ENCODE data around the gene FHOD3.
"Not testable (repeated sequence)": the region's sequence is repeated elsewhere in the genome, so short reads cannot be mapped to it uniquely, and the experiment has no call there.

FHOD3 gene

GRCh38 chr18:36459786-36460185 is 162.3 kb downstream of the FHOD3 start:
- H3K4me1 Mint-ChIP-seq, result peaks cover 62% of the 10 kb centered on the region
- H3K27ac Mint-ChIP-seq, result peak overlapping the region; percentile 22
- H3K36me3 Mint-ChIP-seq (ENCODE audit: low read depth), result no peaks in the 10 kb centered on the region
- H3K27me3 Mint-ChIP-seq (ENCODE audit: low read depth, poor library complexity), result no peaks in the 10 kb centered on the region
- DNase-seq, result no peak
- H3K9me3 Mint-ChIP-seq, result no peaks in the 10 kb centered on the region
- TF ChIP-seq CTCF (IDR thresholded peaks at IDR 0.05), result no peak
- H3K4me3 Mint-ChIP-seq, result no peak overlapping the region

- no peak for TF ChIP-seq CTCF (IDR thresholded peaks at IDR 0.05)
- Mint-ChIP-seq H3K27me3 (ENCODE audit: low read depth, poor library complexity) (no peaks in the 10 kb centered on the region), H3K9me3 (no peaks in the 10 kb centered on the region), H3K36me3 (ENCODE audit: low read depth) (no peaks in the 10 kb centered on the region), H3K4me3 (no peak overlapping the region), H3K27ac (peak overlapping the region; percentile 22), H3K4me1 (peaks cover 59% of the 10 kb centered on the region)
- DNase-seq, result no peak
Observed at GRCh38 chr18:36460324-36460850, 162.9 kb downstream of the FHOD3 start.

- DNase-seq, result no peak
- no peak for TF ChIP-seq CTCF (IDR thresholded peaks at IDR 0.05)
- no peaks in the 10 kb centered on the region for H3K27me3 Mint-ChIP-seq (ENCODE audit: low read depth, poor library complexity)
- peaks cover 64% of the 10 kb centered on the region for H3K4me1 Mint-ChIP-seq
- no peak overlapping the region for H3K27ac Mint-ChIP-seq
- no peak overlapping the region for H3K4me3 Mint-ChIP-seq
- no peaks in the 10 kb centered on the region for H3K36me3 Mint-ChIP-seq (ENCODE audit: low read depth)
- H3K9me3 Mint-ChIP-seq, result no peaks in the 10 kb centered on the region
Observed at GRCh38 chr18:36460854-36461253, 163.3 kb downstream of the FHOD3 start.

- no peak overlapping the region for H3K27ac Mint-ChIP-seq
- H3K9me3 Mint-ChIP-seq, result no peaks in the 10 kb centered on the region
- no peak for TF ChIP-seq CTCF (IDR thresholded peaks at IDR 0.05)
- H3K4me1 Mint-ChIP-seq, result peaks cover 71% of the 10 kb centered on the region
- no peak for DNase-seq
- H3K27me3 Mint-ChIP-seq (ENCODE audit: low read depth, poor library complexity), result no peaks in the 10 kb centered on the region
- H3K4me3 Mint-ChIP-seq, result no peak overlapping the region
- H3K36me3 Mint-ChIP-seq (ENCODE audit: low read depth), result no peaks in the 10 kb centered on the region
Observed at GRCh38 chr18:36461551-36461987, 164.1 kb downstream of the FHOD3 start.

GRCh38 chr18:36463516-36463915 is 166.0 kb downstream of the FHOD3 start:
- not testable (repeated sequence) for H3K4me3 Mint-ChIP-seq; H3K27me3 Mint-ChIP-seq (ENCODE audit: low read depth, poor library complexity); H3K36me3 Mint-ChIP-seq (ENCODE audit: low read depth); H3K27ac Mint-ChIP-seq; H3K9me3 Mint-ChIP-seq; DNase-seq
- peaks cover 83% of the 10 kb centered on the region for H3K4me1 Mint-ChIP-seq

- no peak overlapping the region for H3K27ac Mint-ChIP-seq
- H3K4me1 Mint-ChIP-seq, result peaks cover 83% of the 10 kb centered on the region
- H3K36me3 Mint-ChIP-seq (ENCODE audit: low read depth), result no peaks in the 10 kb centered on the region
- TF ChIP-seq CTCF (IDR thresholded peaks at IDR 0.05), result no peak
- no peaks in the 10 kb centered on the region for H3K9me3 Mint-ChIP-seq
- no peak for DNase-seq
- H3K4me3 Mint-ChIP-seq, result no peak overlapping the region
- H3K27me3 Mint-ChIP-seq (ENCODE audit: low read depth, poor library complexity), result no peaks in the 10 kb centered on the region
Observed at GRCh38 chr18:36464126-36464651, 166.7 kb downstream of the FHOD3 start.

All from nephron progenitor cell (in vitro differentiated cells).